K562 (cell line): Measurements from ENCODE around the gene CTAGE8. TPM values are rescaled to one million over a fixed set of nuclear protein-coding genes. Genes with fewer than 3 reads are reported as not detected.
"Not testable (repeated sequence)": the region's sequence is repeated elsewhere in the genome, so short reads cannot be mapped to it uniquely, and the experiment has no call there.

ENCODE experiments used
- ATAC-seq: fragments of 200-7000 bp; cut with Tn5 transposase; 3 replicates; pipeline ENCODE4 v1.9.1; 2020; ENCODE audit warnings: moderate library complexity
- BruUV-seq: library from RNA; stranded (reverse); fragments of 400-500 nt; replicated peaks from 2 replicates; lab custom pipeline; 2021; lab: Mats Ljungman, UMichigan
- CTCF ChIA-PET: fragments of 300-600 bp; formaldehyde crosslinking; extraction: SDS; loops from one replicate; lab custom pipeline; 2021; ENCODE audit warnings: low intra/inter-chr PET ratio; lab: Yijun Ruan, JAX
- POLR2A ChIA-PET: fragments of 300-600, 350-650 bp; sonication (Branson Sonifier 250); formaldehyde crosslinking; extraction: SDS; loops from one replicate; lab custom pipeline; 2021; ENCODE audit warnings: antibody characterized with exemption, inconsistent platforms; lab: Yijun Ruan, JAX
- DNase-seq, 4 experiments: peaks; one replicate each; pipeline versions ENCODE4 v3.0.0 to v3.0.0-alpha.2; 2011 to 2018; ENCODE audit warnings: low spot score in 3 of 4, mixed read lengths in 3 of 4; ENCODE audit errors: extremely low read depth in 1 of 4
- FAIRE-seq: peaks from 2 replicates; lab custom pipeline; 2011; peaks lifted over from hg19 to GRCh38; lab: Jason Lieb, UNC
- H2AFZ ChIP-seq: 2 replicates; pipeline ENCODE4 v1.6.0; 2011; ENCODE audit warnings: low read depth, low read length, control low read depth, inconsistent platforms
- H3K27ac ChIP-seq: fragments of 200-600 bp; 3 replicates; pipeline ENCODE4 v1.8.0; 2011; ENCODE audit warnings: low read depth, mild to moderate bottlenecking, control low read depth, inconsistent platforms, low read length, moderate library complexity, mixed read lengths; ENCODE audit errors: extremely low read depth
- H3K27me3 ChIP-seq, 2 experiments: fragments of 300-600 bp in 1 of 2; 2 replicates in 1 of 2; 3 replicates in 1 of 2; pipeline versions ENCODE4 v1.6.0 to v1.8.0; 2011; ENCODE audit warnings: inconsistent platforms in 2 of 2, low read length in 2 of 2, mild to moderate bottlenecking in 1 of 2, mixed read lengths in 1 of 2, moderate library complexity in 1 of 2; ENCODE audit not compliant: control insufficient read depth in 2 of 2, insufficient read depth in 2 of 2
- H3K36me3 ChIP-seq: fragments of 300-600 bp; 3 replicates; pipeline ENCODE4 v1.8.0; 2011; ENCODE audit warnings: mild to moderate bottlenecking, low read length, inconsistent platforms; ENCODE audit not compliant: control insufficient read depth, insufficient read depth
- H3K4me1 ChIP-seq, 2 experiments: fragments of 200-600 bp in 1 of 2; replicated peaks in 1 of 2; 2 replicates in 1 of 2; 3 replicates in 1 of 2; pipeline versions ENCODE4 v1.5.1 to v1.8.0; 2011; ENCODE audit warnings: inconsistent platforms in 2 of 2, low read length in 2 of 2, mild to moderate bottlenecking in 1 of 2, mixed read lengths in 1 of 2, moderate library complexity in 1 of 2; ENCODE audit not compliant: control insufficient read depth in 2 of 2, insufficient read depth in 2 of 2
- H3K4me2 ChIP-seq: 2 replicates; pipeline ENCODE4 v1.6.1; 2011; ENCODE audit warnings: low read length, control low read depth, inconsistent platforms, mixed read lengths; ENCODE audit not compliant: insufficient read depth
- H3K4me3 ChIP-seq: fragments of 200-600 bp; sonication (generic), shearing (Covaris generic); 2 replicates; pipeline ENCODE4 v1.5.1; 2016; ENCODE audit warnings: control low read depth, inconsistent platforms
- H3K79me2 ChIP-seq: fragments of 200-600 bp; 3 replicates; pipeline ENCODE4 v1.8.0; 2011; ENCODE audit warnings: low read length, inconsistent platforms; ENCODE audit not compliant: control insufficient read depth, insufficient read depth
- H3K9ac ChIP-seq, 2 experiments: 2 replicates each; pipeline versions ENCODE4 v1.6.0 to v1.6.1; 2011; ENCODE audit warnings: low read depth in 2 of 2, low read length in 2 of 2, control low read depth in 1 of 2, inconsistent platforms in 1 of 2, mild to moderate bottlenecking in 1 of 2, mixed read lengths in 1 of 2; ENCODE audit not compliant: insufficient read depth in 1 of 2
- H3K9me1 ChIP-seq: one replicate; pipeline ENCODE4 v1.6.0; 2011; ENCODE audit warnings: inconsistent platforms, mild to moderate bottlenecking, low read length, moderate library complexity; ENCODE audit not compliant: control insufficient read depth, insufficient read depth
- H3K9me3 ChIP-seq: replicated peaks from 2 replicates; pipeline ENCODE4 v1.5.1; 2011; ENCODE audit warnings: low read depth, low read length, inconsistent platforms; ENCODE audit not compliant: control insufficient read depth, insufficient read depth
- H4K20me1 ChIP-seq: replicated peaks from 2 replicates; pipeline ENCODE4 v1.6.1; 2011; ENCODE audit warnings: low read length, inconsistent platforms, mixed read lengths; ENCODE audit not compliant: control insufficient read depth, insufficient read depth
- WGBS: fragments of 100-300 bp; shearing (Covaris generic); methylation state at CpG from one replicate; pipeline ENCODE4 v1.1.6; 2016; ENCODE audit warnings: low coverage, mixed read lengths; ENCODE audit not compliant: insufficient coverage; ENCODE audit errors: missing lambda C conversion rate; 5-methylcytosine and 5-hydroxymethylcytosine counted together
- in situ Hi-C: fragments of 300-500 bp; cut with MboI; formaldehyde crosslinking; loops from 4 replicates; pipeline ENCODE4 v1.15.0; 2018; ENCODE audit warnings: inconsistent platforms, mixed read lengths
- intact Hi-C: fragments of 100-400 bp; cut with micrococcal nuclease; formaldehyde crosslinking; loops from 2 replicates; pipeline ENCODE4 v1.14.2; 2022
- polyA plus RNA-seq, 8 experiments: library from polyadenylated mRNA; depleted of rRNA in 4 of 8; stranded (reverse) in 5 of 8; unstranded in 3 of 8; fragments of >200 nt; fragmentation: Nextera tagmentation in 2 of 8; fragmentation: Illumina TruSeq in 1 of 8; extraction: Ambion mirVana in 2 of 8; extraction: Trizol in 1 of 8; gene quantifications; 2 replicates each; pipeline versions ENCODE4 v1.2.1 to v1.2.3, GENCODE V29; 2011 to 2014; ENCODE audit warnings: inconsistent platforms in 1 of 8, missing spikeins in 1 of 8
- total RNA-seq, 7 experiments: library from RNA; depleted of rRNA in 6 of 7; stranded (reverse); fragments of >200 nt in 6 of 7; fragmentation: Illumina TruSeq in 2 of 7; extraction: Trizol in 2 of 7; gene quantifications; 2 replicates each; pipeline versions ENCODE4 v1.2.1 to v1.2.3, GENCODE V29; 2011 to 2021; ENCODE audit warnings: low replicate concordance in 1 of 7

Gene CTAGE8
- total and polyA plus RNA-seq, 9 of the 15 experiments (the other 6 are each of a cell fraction or from before 2014, with no cell fraction given), result 0.04 TPM; not detected in 7

GRCh38 chr7:144302578-144303303 is 33.7 kb upstream of the CTAGE8 start:
- H3K9ac ChIP-seq, ATAC-seq, CTCF ChIA-PET, H4K20me1 ChIP-seq, in situ Hi-C loops, DNase-seq, BruUV-seq, H3K27ac ChIP-seq, H2AFZ ChIP-seq, POLR2A ChIA-PET, H3K27me3 ChIP-seq, H3K9me1 ChIP-seq, H3K4me2 ChIP-seq, H3K4me3 ChIP-seq, intact Hi-C loops, H3K36me3 ChIP-seq, H3K4me1 ChIP-seq, H3K9me3 ChIP-seq, FAIRE-seq, H3K79me2 ChIP-seq: not testable (repeated sequence)
- WGBS, result no CpG with 5 or more reads among the region's 1 CpG

- FAIRE-seq, H3K27ac ChIP-seq, DNase-seq, H3K9me3 ChIP-seq, BruUV-seq, intact Hi-C loops, in situ Hi-C loops, H3K9me1 ChIP-seq, H3K27me3 ChIP-seq, H2AFZ ChIP-seq, H3K4me3 ChIP-seq, H4K20me1 ChIP-seq, H3K4me2 ChIP-seq, H3K4me1 ChIP-seq, CTCF ChIA-PET, H3K79me2 ChIP-seq, POLR2A ChIA-PET, H3K9ac ChIP-seq, H3K36me3 ChIP-seq: not testable (repeated sequence)
- ATAC-seq, result peak; percentile 60
- no CpG with 5 or more reads among the region's 60 CpGs for WGBS
Measured at GRCh38 chr7:144293794-144294499, 24.9 kb upstream of the CTAGE8 start.

- BruUV-seq, H3K9me1 ChIP-seq, in situ Hi-C loops, H3K27me3 ChIP-seq, H3K4me1 ChIP-seq, H3K4me3 ChIP-seq, H2AFZ ChIP-seq, H3K79me2 ChIP-seq, POLR2A ChIA-PET, H3K36me3 ChIP-seq, CTCF ChIA-PET, FAIRE-seq, intact Hi-C loops, DNase-seq, H3K27ac ChIP-seq, H3K9ac ChIP-seq, H3K9me3 ChIP-seq, H4K20me1 ChIP-seq, H3K4me2 ChIP-seq, ATAC-seq: not testable (repeated sequence)
- 0% methylated on average over 2 of the region's 14 CpGs for WGBS
Measured at GRCh38 chr7:144292384-144293161, 23.5 kb upstream of the CTAGE8 start.
